GM12878 (cell line): ENCODE results near the gene PCDH7. TPM values are rescaled to one million over a fixed set of nuclear protein-coding genes. Genes with fewer than 3 reads are reported as not detected.

Source experiments
- ATAC-seq: fragments of 200-7000 bp; cut with Tn5 transposase; 3 replicates; pipeline ENCODE4 v1.9.1; 2020; ENCODE audit warnings: mild to moderate bottlenecking, moderate library complexity
- BruUV-seq: library from RNA; stranded (reverse); fragments of 400-500 nt; replicated peaks from 2 replicates; lab custom pipeline; 2021; lab: Mats Ljungman, UMichigan
- CTCF ChIA-PET: fragments of 300-600 bp; sonication (Branson Sonifier 250); formaldehyde crosslinking; extraction: SDS; loops from one replicate; lab custom pipeline; 2021; ENCODE audit warnings: inconsistent platforms; lab: Yijun Ruan, JAX
- POLR2A ChIA-PET: fragments of 350-600 bp; formaldehyde crosslinking; extraction: SDS; loops from one replicate; lab custom pipeline; 2021; ENCODE audit warnings: inconsistent platforms; lab: Charles Lee
- RAD21 ChIA-PET: fragments of 300-600 bp; sonication (Branson Sonifier 250); formaldehyde crosslinking; loops from one replicate; lab custom pipeline; 2023; ENCODE audit warnings: antibody characterized with exemption; ENCODE audit not compliant: unreplicated experiment; lab: Charles Lee
- SMC1A ChIA-PET: fragments of 300-600 bp; sonication (Branson Sonifier 250); formaldehyde crosslinking; loops from one replicate; lab custom pipeline; 2023; ENCODE audit not compliant: unreplicated experiment, uncharacterized antibody; lab: Charles Lee
- DNase-seq: peaks from one replicate; pipeline ENCODE4 v3.0.0-alpha.2; 2011; ENCODE audit warnings: low read depth, low spot score
- FAIRE-seq: peaks from 3 replicates; lab custom pipeline; 2011; peaks lifted over from hg19 to GRCh38; lab: Jason Lieb, UNC
- H2AFZ ChIP-seq: 2 replicates; pipeline ENCODE4 v1.6.0; 2011; ENCODE audit warnings: low read depth, low read length, control low read depth; ENCODE audit not compliant: control insufficient read depth
- H3K27ac ChIP-seq: 2 replicates; pipeline ENCODE4 v1.5.1; 2011; ENCODE audit warnings: control low read depth; ENCODE audit not compliant: control insufficient read depth, insufficient read depth
- H3K27me3 ChIP-seq, 2 experiments: replicated peaks in 1 of 2; 2 replicates each; pipeline versions ENCODE4 v1.6.0 to v1.6.1; 2011; ENCODE audit warnings: low read length in 1 of 2; ENCODE audit not compliant: control insufficient read depth in 2 of 2, insufficient read depth in 2 of 2
- H3K36me3 ChIP-seq, 2 experiments: 2 replicates each; pipeline ENCODE4 v1.5.1; 2011; ENCODE audit warnings: low read length in 1 of 2; ENCODE audit not compliant: control insufficient read depth in 2 of 2, insufficient read depth in 2 of 2
- H3K4me1 ChIP-seq: 2 replicates; pipeline ENCODE4 v1.6.1; 2011; ENCODE audit warnings: mild to moderate bottlenecking, low read length, moderate library complexity, mixed read lengths; ENCODE audit not compliant: control insufficient read depth, insufficient read depth
- H3K4me2 ChIP-seq: 2 replicates; pipeline ENCODE4 v1.6.0; 2011; ENCODE audit warnings: control low read depth; ENCODE audit not compliant: control insufficient read depth, insufficient read depth
- H3K4me3 ChIP-seq: fragments of 200-600 bp; sonication (generic); 2 replicates; pipeline ENCODE4 v1.5.1; 2016
- H3K79me2 ChIP-seq: 2 replicates; pipeline ENCODE4 v1.6.0; 2011; ENCODE audit warnings: low read length; ENCODE audit not compliant: control insufficient read depth, insufficient read depth
- H3K9ac ChIP-seq: 2 replicates; pipeline ENCODE4 v1.8.0; 2011; ENCODE audit warnings: low read length, control low read depth, mixed read lengths; ENCODE audit not compliant: control insufficient read depth, insufficient read depth
- H3K9me3 ChIP-seq: replicated peaks from 3 replicates; pipeline ENCODE4 v1.5.1; 2011; ENCODE audit warnings: mild to moderate bottlenecking, low read length; ENCODE audit not compliant: control insufficient read depth, insufficient read depth
- H4K20me1 ChIP-seq: 2 replicates; pipeline ENCODE4 v1.6.0; 2011; ENCODE audit not compliant: control insufficient read depth, insufficient read depth
- CBX5 ChIP-seq: sonication (generic); IDR thresholded peaks from 2 replicates; pipeline ENCODE4 v1.6.1; 2016; ENCODE audit warnings: low read depth, moderate library complexity, mild to moderate bottlenecking, inconsistent platforms
- E2F4 ChIP-seq: IDR thresholded peaks from 2 replicates; pipeline ENCODE4 v1.6.1; 2012; ENCODE audit warnings: low read depth, low read length, improper control_type of control experiment
- ELK1 ChIP-seq: IDR thresholded peaks from 2 replicates; pipeline ENCODE4 v1.6.1; 2012; ENCODE audit warnings: low read depth, low read length, improper control_type of control experiment
- IKZF2 ChIP-seq, 2 experiments: fragments of 450-650 bp; IDR thresholded peaks; 2 replicates each; pipeline ENCODE4 v1.6.1; 2017; ENCODE audit warnings: mild to moderate bottlenecking in 2 of 2, moderate library complexity in 2 of 2
- MTA2 ChIP-seq: fragments of 450-650 bp; IDR thresholded peaks from 2 replicates; pipeline ENCODE4 v1.6.1; 2016; ENCODE audit warnings: low read depth, mild to moderate bottlenecking, moderate library complexity
- NKRF ChIP-seq: fragments of 450-650 bp; conservative IDR thresholded peaks from 2 replicates; pipeline ENCODE4 v1.6.1; 2017; ENCODE audit warnings: mild to moderate bottlenecking, moderate library complexity
- PKNOX1 ChIP-seq: fragments of 450-650 bp; IDR thresholded peaks from 2 replicates; pipeline ENCODE4 v1.6.1; 2016; ENCODE audit warnings: mild to moderate bottlenecking
- PML ChIP-seq: IDR thresholded peaks from 2 replicates; pipeline ENCODE4 v1.6.1; 2012; ENCODE audit warnings: low read length, inconsistent platforms
- WGBS: methylation state at CpG from one replicate; pipeline ENCODE4 v1.1.6; 2016; ENCODE audit warnings: low lambda C conversion rate; ENCODE audit not compliant: insufficient replicate concordance, insufficient coverage; ENCODE audit errors: missing lambda C conversion rate; 5-methylcytosine and 5-hydroxymethylcytosine counted together
- in situ Hi-C: fragments of 300-500 bp; cut with MboI; formaldehyde crosslinking; loops from 9 replicates; pipeline ENCODE4 v1.14.3; 2018; ENCODE audit warnings: mixed read lengths
- intact Hi-C: fragments of 100-400 bp; cut with micrococcal nuclease; formaldehyde crosslinking; loops from one replicate; pipeline ENCODE4 v1.14.2; 2022; ENCODE audit not compliant: unreplicated experiment
- polyA plus RNA-seq, 11 experiments: library from polyadenylated mRNA; depleted of rRNA in 4 of 11; unstranded in 6 of 11; stranded (reverse) in 5 of 11; fragments of >200 nt; fragmentation: Nextera tagmentation in 4 of 11; fragmentation: Illumina TruSeq in 1 of 11; extraction: Ambion mirVana in 4 of 11; extraction: Trizol in 1 of 11; gene quantifications; 1 replicate in 1 of 11; 2 replicates in 10 of 11; pipeline versions ENCODE4 v1.2.1 to v1.2.3, GENCODE V29; 2011 to 2016; ENCODE audit warnings: inconsistent platforms in 2 of 11, missing spikeins in 2 of 11, low read depth in 1 of 11
- total RNA-seq, 4 experiments: library from RNA; depleted of rRNA in 3 of 4; stranded (reverse); fragments of >200 nt in 3 of 4; fragmentation: Illumina TruSeq in 1 of 4; extraction: Trizol in 1 of 4; gene quantifications; 2 replicates each; pipeline versions ENCODE4 v1.2.1 to v1.2.3, GENCODE V29; 2013 to 2021

The PCDH7 gene
- total and polyA plus RNA-seq, 10 of the 15 experiments (the other 5 are each of a cell fraction or from before 2014, with no cell fraction given) = 0.02 to 0.06 (median 0.03) TPM; not detected in 7

GRCh38 chr4:30769093-30769492, 48.9 kb downstream of the PCDH7 start:
- H3K9ac ChIP-seq = no peak overlapping the region
- ATAC-seq = no peak
- intact Hi-C loops (no loop called here), in situ Hi-C loops (no loop called here)
- FAIRE-seq = no peak
- no peaks in the 10 kb centered on the region for H4K20me1 ChIP-seq
- 31% methylated on average over 6 of the region's 6 CpGs for WGBS
- no peak overlapping the region for H3K4me2 ChIP-seq
- BruUV-seq = no TSS peak
- no peak overlapping the region for H2AFZ ChIP-seq
- DNase-seq = no peak
- H3K27me3 ChIP-seq = no peaks in the 10 kb centered on the region
- H3K27ac ChIP-seq = no peak overlapping the region
- no peaks in the 10 kb centered on the region for H3K9me3 ChIP-seq
- no peak overlapping the region for H3K4me3 ChIP-seq
- ChIA-PET RAD21 (no interaction called here), SMC1A (interaction anchor here (0.5 to 1.4 kb wide), 4 partner anchors 9 to 225 kb away, joined by 3 to 4 read pairs (median 3); no protein-coding TSS in a partner anchor), POLR2A (no interaction called here), CTCF (no interaction called here)
- H3K36me3 ChIP-seq = no peaks in the 10 kb centered on the region
- TF ChIP-seq PML = no peak
- no peak for TF ChIP-seq IKZF2 (IDR thresholded peaks at IDR 0.05)
- H3K79me2 ChIP-seq = no peaks in the 10 kb centered on the region
- no peaks in the 10 kb centered on the region for H3K4me1 ChIP-seq

GRCh38 chr4:30770049-30770549, 49.9 kb downstream of the PCDH7 start:
- Histone ChIP-seq H3K27me3 (no peaks in the 10 kb centered on the region), H3K36me3 (no peaks in the 10 kb centered on the region), H3K4me1 (no peaks in the 10 kb centered on the region), H4K20me1 (no peaks in the 10 kb centered on the region), H3K9me3 (no peaks in the 10 kb centered on the region), H2AFZ (no peak overlapping the region), H3K79me2 (no peaks in the 10 kb centered on the region), H3K9ac (no peak overlapping the region), H3K4me3 (no peak overlapping the region), H3K27ac (no peak overlapping the region), H3K4me2 (no peak overlapping the region)
- DNase-seq (no peak), ATAC-seq (no peak), FAIRE-seq (no peak)
- in situ Hi-C loops = no loop called here
- ChIA-PET POLR2A (no interaction called here), RAD21 (no interaction called here), SMC1A (interaction anchor here (1.3 to 1.6 kb wide), 2 partner anchors 12 to 13 kb away, joined by 3 read pairs; no protein-coding TSS in a partner anchor), CTCF (interaction anchor here (1.1 kb wide), 1 partner anchor 15 kb away, joined by 3 read pairs; no protein-coding TSS in a partner anchor)
- 0% methylated on average over 2 of the region's 2 CpGs for WGBS
- intact Hi-C loops = no loop called here
- no TSS peak for BruUV-seq
- no peak for TF ChIP-seq CBX5
- no peak for TF ChIP-seq NKRF
- TF ChIP-seq E2F4 = no peak
- TF ChIP-seq MTA2 = no peak
- no peak for TF ChIP-seq PKNOX1
- no peak for TF ChIP-seq ELK1
